H1 (cell line): Measurements from ENCODE around the gene RAB44.

ENCODE experiments used
- NRF1 ChIP-seq: IDR thresholded peaks from 2 replicates; pipeline ENCODE4 v1.6.1; 2011; ENCODE audit warnings: mild to moderate bottlenecking, low read depth, low read length, improper control_type of control experiment
- POLR2A ChIP-seq, 2 experiments: IDR thresholded peaks; 1 replicate in 1 of 2; 2 replicates in 1 of 2; pipeline ENCODE4 v1.6.1; 2011; ENCODE audit warnings: low read depth in 2 of 2, low read length in 2 of 2, mild to moderate bottlenecking in 2 of 2; ENCODE audit errors: control extremely low read depth in 1 of 2
- RAD21 ChIP-seq, 2 experiments: IDR thresholded peaks in 1 of 2; conservative IDR thresholded peaks in 1 of 2; 2 replicates each; pipeline ENCODE4 v1.6.1; 2011; ENCODE audit warnings: low read depth in 2 of 2, low read length in 2 of 2, improper control_type of control experiment in 1 of 2, inconsistent platforms in 1 of 2, mild to moderate bottlenecking in 1 of 2, moderate library complexity in 1 of 2
- SP1 ChIP-seq: IDR thresholded peaks from 2 replicates; pipeline ENCODE4 v1.6.1; 2011; ENCODE audit warnings: low read depth, low read length
- TF ChIP-seq, protein P1 (sequence below), 3 experiments: IDR thresholded peaks; 1 replicate in 2 of 3; 2 replicates in 1 of 3; pipeline versions ENCODE4 v1.5.1 to v1.6.1; 2011; ENCODE audit warnings: low read length in 3 of 3, mild to moderate bottlenecking in 3 of 3, inconsistent platforms in 2 of 3, low read depth in 1 of 3, moderate library complexity in 1 of 3; ENCODE audit not compliant: insufficient read depth in 1 of 3; ENCODE audit errors: control extremely low read depth in 1 of 3

DNA sequence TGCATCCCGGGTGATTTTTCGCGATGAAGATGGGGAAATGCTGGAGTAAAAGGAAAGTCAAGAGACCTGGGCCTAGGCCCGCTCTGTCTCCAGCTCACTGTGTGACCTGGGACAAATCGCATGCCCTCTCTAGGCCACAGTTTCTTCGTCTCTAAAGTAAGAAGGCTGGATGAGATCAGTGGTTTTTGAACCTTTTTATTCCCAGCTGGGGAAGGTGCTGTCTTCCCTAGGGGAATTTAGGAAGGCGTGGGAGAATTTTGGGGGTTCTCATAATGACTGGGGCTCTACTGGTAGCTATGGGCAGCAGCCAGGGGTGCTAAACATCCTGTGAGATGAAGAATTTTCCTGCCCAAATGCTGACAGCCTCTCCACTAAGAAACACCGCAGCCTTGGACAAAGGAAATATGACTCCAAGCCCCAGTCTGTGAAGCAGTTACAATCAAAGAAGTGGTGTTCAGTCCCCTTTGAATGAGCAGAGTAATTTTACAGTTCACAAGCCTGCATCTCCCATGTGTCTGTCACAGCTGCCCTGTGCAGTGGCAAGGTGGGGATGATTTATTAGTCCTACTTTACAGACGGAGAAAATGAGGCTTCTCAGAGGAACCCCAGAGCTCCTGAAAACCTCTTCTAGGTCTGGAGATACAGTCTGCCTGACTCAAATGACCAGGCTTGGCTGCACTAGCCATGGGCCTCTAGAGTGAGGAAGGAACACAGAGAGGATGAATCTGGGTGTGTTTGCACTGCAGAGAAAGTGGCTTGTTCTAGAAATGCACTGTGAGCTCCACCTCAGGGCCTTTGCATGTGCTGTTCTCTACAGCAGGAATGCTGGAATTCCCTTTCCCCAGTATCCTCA lies 57.2 kb downstream of the RAB44 start:
- TF ChIP-seq POLR2A (IDR thresholded peaks at IDR 0.05; ENCODE audit: control extremely low read depth in 1 of 2, low read depth in 2 of 2, low read length in 2 of 2) = no peak
- no peak for TF ChIP-seq SP1
- TF ChIP-seq, protein P1, sequence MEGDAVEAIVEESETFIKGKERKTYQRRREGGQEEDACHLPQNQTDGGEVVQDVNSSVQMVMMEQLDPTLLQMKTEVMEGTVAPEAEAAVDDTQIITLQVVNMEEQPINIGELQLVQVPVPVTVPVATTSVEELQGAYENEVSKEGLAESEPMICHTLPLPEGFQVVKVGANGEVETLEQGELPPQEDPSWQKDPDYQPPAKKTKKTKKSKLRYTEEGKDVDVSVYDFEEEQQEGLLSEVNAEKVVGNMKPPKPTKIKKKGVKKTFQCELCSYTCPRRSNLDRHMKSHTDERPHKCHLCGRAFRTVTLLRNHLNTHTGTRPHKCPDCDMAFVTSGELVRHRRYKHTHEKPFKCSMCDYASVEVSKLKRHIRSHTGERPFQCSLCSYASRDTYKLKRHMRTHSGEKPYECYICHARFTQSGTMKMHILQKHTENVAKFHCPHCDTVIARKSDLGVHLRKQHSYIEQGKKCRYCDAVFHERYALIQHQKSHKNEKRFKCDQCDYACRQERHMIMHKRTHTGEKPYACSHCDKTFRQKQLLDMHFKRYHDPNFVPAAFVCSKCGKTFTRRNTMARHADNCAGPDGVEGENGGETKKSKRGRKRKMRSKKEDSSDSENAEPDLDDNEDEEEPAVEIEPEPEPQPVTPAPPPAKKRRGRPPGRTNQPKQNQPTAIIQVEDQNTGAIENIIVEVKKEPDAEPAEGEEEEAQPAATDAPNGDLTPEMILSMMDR (IDR thresholded peaks at IDR 0.05; ENCODE audit: control extremely low read depth in 1 of 3, insufficient read depth in 1 of 3, low read depth in 1 of 3, low read length in 3 of 3) = no peak
- no peak for TF ChIP-seq NRF1
- TF ChIP-seq RAD21 (IDR thresholded peaks at IDR 0.05 in 1 of 2, conservative IDR thresholded peaks at IDR 0.05 in 1 of 2; ENCODE audit: low read depth in 2 of 2, low read length in 2 of 2) = no peak
